Prostate gland (tissue), 2 donors: ENCODE results near the gene TSHB.

ENCODE experiments used
- POLR2AphosphoS5 ChIP-seq: sonication (generic); formaldehyde crosslinking; IDR thresholded peaks from one replicate; pipeline ENCODE4 v1.6.1; 2017; ENCODE audit warnings: antibody characterized with exemption
- TF ChIP-seq, protein P1 (sequence below), 4 experiments: fragments of 200-600 bp in 2 of 4; fragments of 450-650 bp in 2 of 4; sonication (generic) in 2 of 4; IDR thresholded peaks; 1 replicate in 3 of 4; 2 replicates in 1 of 4; pipeline ENCODE4 v1.5.1; 2016 to 2019; ENCODE audit warnings: antibody characterized with exemption in 4 of 4, mild to moderate bottlenecking in 2 of 4, moderate library complexity in 2 of 4

DNA sequence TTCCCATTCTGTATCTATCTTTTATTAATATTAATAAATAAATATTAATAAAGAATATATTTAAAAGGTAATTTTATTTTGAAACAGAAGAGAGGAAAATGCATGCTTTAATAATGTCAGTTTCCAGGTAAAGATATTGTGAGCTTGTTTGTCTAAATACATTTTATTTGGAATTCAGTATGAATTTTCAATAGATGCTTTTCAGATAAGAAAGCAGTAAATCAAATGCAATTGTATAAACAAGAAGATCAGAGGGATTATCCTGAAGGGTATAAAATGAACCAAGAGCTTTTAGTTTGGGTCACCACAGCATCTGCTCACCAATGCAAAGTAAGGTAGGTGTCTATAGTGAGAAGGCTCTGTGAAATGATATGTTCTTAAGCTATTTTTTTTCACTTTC is at the start of gene TSHB:
- no peak for TF ChIP-seq POLR2AphosphoS5
- TF ChIP-seq, protein P1, sequence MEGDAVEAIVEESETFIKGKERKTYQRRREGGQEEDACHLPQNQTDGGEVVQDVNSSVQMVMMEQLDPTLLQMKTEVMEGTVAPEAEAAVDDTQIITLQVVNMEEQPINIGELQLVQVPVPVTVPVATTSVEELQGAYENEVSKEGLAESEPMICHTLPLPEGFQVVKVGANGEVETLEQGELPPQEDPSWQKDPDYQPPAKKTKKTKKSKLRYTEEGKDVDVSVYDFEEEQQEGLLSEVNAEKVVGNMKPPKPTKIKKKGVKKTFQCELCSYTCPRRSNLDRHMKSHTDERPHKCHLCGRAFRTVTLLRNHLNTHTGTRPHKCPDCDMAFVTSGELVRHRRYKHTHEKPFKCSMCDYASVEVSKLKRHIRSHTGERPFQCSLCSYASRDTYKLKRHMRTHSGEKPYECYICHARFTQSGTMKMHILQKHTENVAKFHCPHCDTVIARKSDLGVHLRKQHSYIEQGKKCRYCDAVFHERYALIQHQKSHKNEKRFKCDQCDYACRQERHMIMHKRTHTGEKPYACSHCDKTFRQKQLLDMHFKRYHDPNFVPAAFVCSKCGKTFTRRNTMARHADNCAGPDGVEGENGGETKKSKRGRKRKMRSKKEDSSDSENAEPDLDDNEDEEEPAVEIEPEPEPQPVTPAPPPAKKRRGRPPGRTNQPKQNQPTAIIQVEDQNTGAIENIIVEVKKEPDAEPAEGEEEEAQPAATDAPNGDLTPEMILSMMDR (IDR thresholded peaks at IDR 0.05), result no peak
